GM12878 (cell line): ENCODE data around the gene PCDHB14. TPM values are rescaled to one million over a fixed set of nuclear protein-coding genes. Genes with fewer than 3 reads are reported as not detected.

ENCODE experiments used
- ATAC-seq: fragments of 200-7000 bp; cut with Tn5 transposase; 3 replicates; pipeline ENCODE4 v1.9.1; 2020; ENCODE audit warnings: mild to moderate bottlenecking, moderate library complexity
- BruUV-seq: library from RNA; stranded (reverse); fragments of 400-500 nt; replicated peaks from 2 replicates; lab custom pipeline; 2021; lab: Mats Ljungman, UMichigan
- CTCF ChIA-PET: fragments of 300-600 bp; sonication (Branson Sonifier 250); formaldehyde crosslinking; extraction: SDS; loops from one replicate; lab custom pipeline; 2021; ENCODE audit warnings: inconsistent platforms; lab: Yijun Ruan, JAX
- POLR2A ChIA-PET: fragments of 350-600 bp; formaldehyde crosslinking; extraction: SDS; loops from one replicate; lab custom pipeline; 2021; ENCODE audit warnings: inconsistent platforms; lab: Charles Lee
- RAD21 ChIA-PET: fragments of 300-600 bp; sonication (Branson Sonifier 250); formaldehyde crosslinking; loops from one replicate; lab custom pipeline; 2023; ENCODE audit warnings: antibody characterized with exemption; ENCODE audit not compliant: unreplicated experiment; lab: Charles Lee
- SMC1A ChIA-PET: fragments of 300-600 bp; sonication (Branson Sonifier 250); formaldehyde crosslinking; loops from one replicate; lab custom pipeline; 2023; ENCODE audit not compliant: unreplicated experiment, uncharacterized antibody; lab: Charles Lee
- DNase-seq: peaks from one replicate; pipeline ENCODE4 v3.0.0-alpha.2; 2011; ENCODE audit warnings: low read depth, low spot score
- FAIRE-seq: peaks from 3 replicates; lab custom pipeline; 2011; peaks lifted over from hg19 to GRCh38; lab: Jason Lieb, UNC
- H2AFZ ChIP-seq: 2 replicates; pipeline ENCODE4 v1.6.0; 2011; ENCODE audit warnings: low read depth, low read length, control low read depth; ENCODE audit not compliant: control insufficient read depth
- H3K27ac ChIP-seq: 2 replicates; pipeline ENCODE4 v1.5.1; 2011; ENCODE audit warnings: control low read depth; ENCODE audit not compliant: control insufficient read depth, insufficient read depth
- H3K27me3 ChIP-seq, 2 experiments: replicated peaks in 1 of 2; 2 replicates each; pipeline versions ENCODE4 v1.6.0 to v1.6.1; 2011; ENCODE audit warnings: low read length in 1 of 2; ENCODE audit not compliant: control insufficient read depth in 2 of 2, insufficient read depth in 2 of 2
- H3K36me3 ChIP-seq, 2 experiments: 2 replicates each; pipeline ENCODE4 v1.5.1; 2011; ENCODE audit warnings: low read length in 1 of 2; ENCODE audit not compliant: control insufficient read depth in 2 of 2, insufficient read depth in 2 of 2
- H3K4me1 ChIP-seq: 2 replicates; pipeline ENCODE4 v1.6.1; 2011; ENCODE audit warnings: mild to moderate bottlenecking, low read length, moderate library complexity, mixed read lengths; ENCODE audit not compliant: control insufficient read depth, insufficient read depth
- H3K4me2 ChIP-seq: 2 replicates; pipeline ENCODE4 v1.6.0; 2011; ENCODE audit warnings: control low read depth; ENCODE audit not compliant: control insufficient read depth, insufficient read depth
- H3K4me3 ChIP-seq: fragments of 200-600 bp; sonication (generic); 2 replicates; pipeline ENCODE4 v1.5.1; 2016
- H3K79me2 ChIP-seq: 2 replicates; pipeline ENCODE4 v1.6.0; 2011; ENCODE audit warnings: low read length; ENCODE audit not compliant: control insufficient read depth, insufficient read depth
- H3K9ac ChIP-seq: 2 replicates; pipeline ENCODE4 v1.8.0; 2011; ENCODE audit warnings: low read length, control low read depth, mixed read lengths; ENCODE audit not compliant: control insufficient read depth, insufficient read depth
- H3K9me3 ChIP-seq: replicated peaks from 3 replicates; pipeline ENCODE4 v1.5.1; 2011; ENCODE audit warnings: mild to moderate bottlenecking, low read length; ENCODE audit not compliant: control insufficient read depth, insufficient read depth
- H4K20me1 ChIP-seq: 2 replicates; pipeline ENCODE4 v1.6.0; 2011; ENCODE audit not compliant: control insufficient read depth, insufficient read depth
- CREB1 ChIP-seq: IDR thresholded peaks from 2 replicates; pipeline ENCODE4 v1.6.1; 2012; ENCODE audit warnings: low read depth, mild to moderate bottlenecking, inconsistent platforms
- CREM ChIP-seq: IDR thresholded peaks from 2 replicates; pipeline ENCODE4 v1.6.1; 2014; ENCODE audit warnings: antibody characterized with exemption, low read depth
- MXI1 ChIP-seq: fragments of 150-350 bp; IDR thresholded peaks from 2 replicates; pipeline ENCODE4 v1.6.1; 2011; ENCODE audit warnings: low read depth, mild to moderate bottlenecking, inconsistent platforms, low read length, improper control_type of control experiment
- SMAD1 ChIP-seq: fragments of 450-650 bp; IDR thresholded peaks from 2 replicates; pipeline ENCODE4 v1.6.1; 2018; ENCODE audit warnings: mild to moderate bottlenecking, low read depth; ENCODE audit not compliant: partially characterized antibody
- ZNF217 ChIP-seq: fragments of 450-650 bp; IDR thresholded peaks from 2 replicates; pipeline ENCODE4 v1.6.1; 2017; ENCODE audit warnings: antibody characterized with exemption, mild to moderate bottlenecking
- WGBS: methylation state at CpG from one replicate; pipeline ENCODE4 v1.1.6; 2016; ENCODE audit warnings: low lambda C conversion rate; ENCODE audit not compliant: insufficient replicate concordance, insufficient coverage; ENCODE audit errors: missing lambda C conversion rate; 5-methylcytosine and 5-hydroxymethylcytosine counted together
- in situ Hi-C: fragments of 300-500 bp; cut with MboI; formaldehyde crosslinking; loops from 9 replicates; pipeline ENCODE4 v1.14.3; 2018; ENCODE audit warnings: mixed read lengths
- intact Hi-C: fragments of 100-400 bp; cut with micrococcal nuclease; formaldehyde crosslinking; loops from one replicate; pipeline ENCODE4 v1.14.2; 2022; ENCODE audit not compliant: unreplicated experiment
- polyA plus RNA-seq, 11 experiments: library from polyadenylated mRNA; depleted of rRNA in 4 of 11; unstranded in 6 of 11; stranded (reverse) in 5 of 11; fragments of >200 nt; fragmentation: Nextera tagmentation in 4 of 11; fragmentation: Illumina TruSeq in 1 of 11; extraction: Ambion mirVana in 4 of 11; extraction: Trizol in 1 of 11; gene quantifications; 1 replicate in 1 of 11; 2 replicates in 10 of 11; pipeline versions ENCODE4 v1.2.1 to v1.2.3, GENCODE V29; 2011 to 2016; ENCODE audit warnings: inconsistent platforms in 2 of 11, missing spikeins in 2 of 11, low read depth in 1 of 11
- total RNA-seq, 4 experiments: library from RNA; depleted of rRNA in 3 of 4; stranded (reverse); fragments of >200 nt in 3 of 4; fragmentation: Illumina TruSeq in 1 of 4; extraction: Trizol in 1 of 4; gene quantifications; 2 replicates each; pipeline versions ENCODE4 v1.2.1 to v1.2.3, GENCODE V29; 2013 to 2021
- TF ChIP-seq, protein P1 (sequence below): IDR thresholded peaks from 2 replicates; pipeline ENCODE4 v1.6.1; 2011; ENCODE audit warnings: low read depth, mild to moderate bottlenecking, low read length, moderate library complexity, borderline replicate concordance; ENCODE audit errors: extremely low read depth
- TF ChIP-seq, protein P2 (sequence below): fragments of 450-650 bp; conservative IDR thresholded peaks from 2 replicates; pipeline ENCODE4 v1.6.1; 2017; ENCODE audit warnings: mild to moderate bottlenecking, moderate library complexity
- TF ChIP-seq, protein P3 (sequence below): fragments of 150-350 bp; IDR thresholded peaks from 2 replicates; pipeline ENCODE4 v1.6.1; 2016; ENCODE audit warnings: low read depth, low read length

PCDHB14 gene
- total and polyA plus RNA-seq, 10 of the 15 experiments (the other 5 are each of a cell fraction or from before 2014, with no cell fraction given): not detected

DNA sequence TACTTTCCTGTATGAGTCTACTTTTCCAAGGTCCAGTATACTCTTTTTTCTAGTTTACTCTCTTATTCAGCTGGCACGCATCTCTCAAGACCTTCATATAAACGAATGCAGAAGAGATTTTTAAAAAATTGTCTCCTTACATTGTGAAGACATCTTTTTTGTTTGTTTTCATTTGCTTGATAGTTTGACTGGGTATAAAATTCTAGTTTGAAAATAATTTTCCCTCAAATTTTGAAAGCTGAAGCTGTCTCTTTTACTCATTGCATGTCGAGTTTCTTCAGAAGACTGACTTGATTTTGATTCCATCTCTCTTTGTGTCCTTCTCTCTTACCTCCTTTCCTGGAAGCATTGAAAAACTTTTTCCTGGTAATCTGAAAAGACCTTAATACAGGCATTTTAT, 26.8 kb upstream of the PCDHB14 start:
- no peak overlapping the region for H3K9ac ChIP-seq
- intact Hi-C loops: no loop called here
- FAIRE-seq (no peak), ATAC-seq (no peak)
- ChIA-PET POLR2A (no interaction called here), SMC1A (no interaction called here), RAD21 (no interaction called here), CTCF (no interaction called here)
- in situ Hi-C loops: no loop called here
- no peaks in the 10 kb centered on the region for H3K36me3 ChIP-seq
- H3K9me3 ChIP-seq: no peaks in the 10 kb centered on the region; the same call in 2 of the 3 replicates
- no TSS peak for BruUV-seq
- no peak overlapping the region for H3K27ac ChIP-seq
- no peak overlapping the region for H3K4me3 ChIP-seq
- TF ChIP-seq MXI1: no peak
- TF ChIP-seq, all 136 proteins: peak for 0
- H4K20me1 ChIP-seq: no peaks in the 10 kb centered on the region
- DNase-seq: no peak
- no peaks in the 10 kb centered on the region for H3K79me2 ChIP-seq
- no peaks in the 10 kb centered on the region for H3K27me3 ChIP-seq
- no peaks in the 10 kb centered on the region for H3K4me1 ChIP-seq
- H2AFZ ChIP-seq: no peak overlapping the region
- 0% methylated on average over 3 of the region's 3 CpGs for whole genome bisulfite sequencing
- no peak overlapping the region for H3K4me2 ChIP-seq

DNA sequence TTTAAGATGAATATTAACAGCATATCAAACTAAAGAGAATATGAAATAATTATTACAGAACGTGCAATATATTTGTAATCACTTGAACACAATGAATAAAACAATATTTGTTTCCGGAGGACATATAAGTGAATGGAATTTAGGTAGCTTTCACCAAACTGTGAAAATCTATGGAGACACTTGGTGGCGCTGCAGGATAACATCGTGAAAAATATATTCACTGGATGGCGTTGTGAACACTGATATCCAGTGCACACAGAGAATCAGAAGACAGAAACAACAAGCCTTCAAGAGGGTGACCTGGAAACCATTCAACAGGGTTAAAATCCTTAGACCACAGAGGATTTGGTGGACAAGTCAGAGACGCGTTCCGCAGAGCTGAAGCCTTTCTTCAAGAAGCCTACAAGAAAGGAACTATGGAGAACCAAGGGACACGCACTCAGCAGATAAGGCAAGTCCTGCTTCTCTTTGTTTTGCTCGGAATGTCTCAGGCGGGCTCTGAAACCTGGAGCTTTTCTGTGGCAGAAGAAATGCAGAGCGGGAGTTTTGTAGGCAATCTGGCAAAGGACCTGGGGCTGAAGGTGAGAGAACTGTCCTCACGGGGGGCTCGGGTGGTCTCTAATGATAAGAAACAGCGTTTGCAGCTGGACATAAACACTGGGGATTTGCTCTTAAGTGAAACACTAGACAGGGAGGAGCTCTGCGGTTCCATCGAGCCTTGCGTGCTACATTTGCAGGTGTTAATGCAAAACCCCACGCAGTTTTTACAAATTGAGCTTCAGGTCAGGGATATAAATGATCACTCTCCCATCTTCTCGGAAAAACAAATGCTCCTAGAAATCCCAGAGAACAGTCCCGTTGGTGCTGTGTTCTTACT, 23.5 kb upstream of the PCDHB14 start, which contains the start of gene PCDHB11:
PCDHB11 (plus strand) TSS at position 269 of the 877 bp plus-strand sequence; CDS start at position 417, 148 bp downstream.
- SMC1A ChIA-PET: no interaction called here
- Histone ChIP-seq H3K27me3 (no peaks in the 10 kb centered on the region), H3K36me3 (no peaks in the 10 kb centered on the region), H3K9me3 (no peaks in the 10 kb centered on the region), H4K20me1 (no peaks in the 10 kb centered on the region), H3K4me3 (no peak within 1 kb of the TSS), H3K79me2 (no peaks in the 10 kb centered on the region), H2AFZ (no peak within 1 kb of the TSS), H3K4me1 (no peaks in the 10 kb centered on the region), H3K27ac (no peak within 1 kb of the TSS), H3K4me2 (no peak within 1 kb of the TSS), H3K9ac (no peak within 1 kb of the TSS)
- ATAC-seq: no peak
- RAD21 ChIA-PET: no interaction called here
- POLR2A ChIA-PET: no interaction called here
- CTCF ChIA-PET: no interaction called here
- FAIRE-seq: no peak
- BruUV-seq: no TSS peak
- in situ Hi-C loops: loop anchor here (25.0 kb wide), 1 partner anchor 363 kb away; no protein-coding TSS in a partner anchor
- no peak for DNase-seq
- intact Hi-C loops: no loop called here
- WGBS: 47% methylated on average over 21 of the region's 21 CpGs
- TF ChIP-seq CREM (no peak), CREB1 (no peak), ZNF217 (no peak), SMAD1 (no peak)
- TF ChIP-seq, protein P1, sequence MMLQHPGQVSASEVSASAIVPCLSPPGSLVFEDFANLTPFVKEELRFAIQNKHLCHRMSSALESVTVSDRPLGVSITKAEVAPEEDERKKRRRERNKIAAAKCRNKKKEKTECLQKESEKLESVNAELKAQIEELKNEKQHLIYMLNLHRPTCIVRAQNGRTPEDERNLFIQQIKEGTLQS: no peak
- TF ChIP-seq, protein P2, sequence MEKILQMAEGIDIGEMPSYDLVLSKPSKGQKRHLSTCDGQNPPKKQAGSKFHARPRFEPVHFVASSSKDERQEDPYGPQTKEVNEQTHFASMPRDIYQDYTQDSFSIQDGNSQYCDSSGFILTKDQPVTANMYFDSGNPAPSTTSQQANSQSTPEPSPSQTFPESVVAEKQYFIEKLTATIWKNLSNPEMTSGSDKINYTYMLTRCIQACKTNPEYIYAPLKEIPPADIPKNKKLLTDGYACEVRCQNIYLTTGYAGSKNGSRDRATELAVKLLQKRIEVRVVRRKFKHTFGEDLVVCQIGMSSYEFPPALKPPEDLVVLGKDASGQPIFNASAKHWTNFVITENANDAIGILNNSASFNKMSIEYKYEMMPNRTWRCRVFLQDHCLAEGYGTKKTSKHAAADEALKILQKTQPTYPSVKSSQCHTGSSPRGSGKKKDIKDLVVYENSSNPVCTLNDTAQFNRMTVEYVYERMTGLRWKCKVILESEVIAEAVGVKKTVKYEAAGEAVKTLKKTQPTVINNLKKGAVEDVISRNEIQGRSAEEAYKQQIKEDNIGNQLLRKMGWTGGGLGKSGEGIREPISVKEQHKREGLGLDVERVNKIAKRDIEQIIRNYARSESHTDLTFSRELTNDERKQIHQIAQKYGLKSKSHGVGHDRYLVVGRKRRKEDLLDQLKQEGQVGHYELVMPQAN: no peak
- TF ChIP-seq, protein P3, sequence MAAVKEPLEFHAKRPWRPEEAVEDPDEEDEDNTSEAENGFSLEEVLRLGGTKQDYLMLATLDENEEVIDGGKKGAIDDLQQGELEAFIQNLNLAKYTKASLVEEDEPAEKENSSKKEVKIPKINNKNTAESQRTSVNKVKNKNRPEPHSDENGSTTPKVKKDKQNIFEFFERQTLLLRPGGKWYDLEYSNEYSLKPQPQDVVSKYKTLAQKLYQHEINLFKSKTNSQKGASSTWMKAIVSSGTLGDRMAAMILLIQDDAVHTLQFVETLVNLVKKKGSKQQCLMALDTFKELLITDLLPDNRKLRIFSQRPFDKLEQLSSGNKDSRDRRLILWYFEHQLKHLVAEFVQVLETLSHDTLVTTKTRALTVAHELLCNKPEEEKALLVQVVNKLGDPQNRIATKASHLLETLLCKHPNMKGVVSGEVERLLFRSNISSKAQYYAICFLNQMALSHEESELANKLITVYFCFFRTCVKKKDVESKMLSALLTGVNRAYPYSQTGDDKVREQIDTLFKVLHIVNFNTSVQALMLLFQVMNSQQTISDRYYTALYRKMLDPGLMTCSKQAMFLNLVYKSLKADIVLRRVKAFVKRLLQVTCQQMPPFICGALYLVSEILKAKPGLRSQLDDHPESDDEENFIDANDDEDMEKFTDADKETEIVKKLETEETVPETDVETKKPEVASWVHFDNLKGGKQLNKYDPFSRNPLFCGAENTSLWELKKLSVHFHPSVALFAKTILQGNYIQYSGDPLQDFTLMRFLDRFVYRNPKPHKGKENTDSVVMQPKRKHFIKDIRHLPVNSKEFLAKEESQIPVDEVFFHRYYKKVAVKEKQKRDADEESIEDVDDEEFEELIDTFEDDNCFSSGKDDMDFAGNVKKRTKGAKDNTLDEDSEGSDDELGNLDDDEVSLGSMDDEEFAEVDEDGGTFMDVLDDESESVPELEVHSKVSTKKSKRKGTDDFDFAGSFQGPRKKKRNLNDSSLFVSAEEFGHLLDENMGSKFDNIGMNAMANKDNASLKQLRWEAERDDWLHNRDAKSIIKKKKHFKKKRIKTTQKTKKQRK: no peak
